Activated CD4-positive, alpha-beta T cell treated with anti-CD3 and anti-CD28 coated beads for 4 hours (primary cell): ENCODE data around the gene CIROP.
A peak's percentile ranks its signal among the peaks of the same experiment; 100 is the strongest.
"Not testable (repeated sequence)": the region's sequence is repeated elsewhere in the genome, so short reads cannot be mapped to it uniquely, and the experiment has no call there.

Source experiments
- DNase-seq, 2 donors: peaks; one replicate each; pipeline ENCODE4 v3.0.0-alpha.2; 2020

Gene CIROP

DNA sequence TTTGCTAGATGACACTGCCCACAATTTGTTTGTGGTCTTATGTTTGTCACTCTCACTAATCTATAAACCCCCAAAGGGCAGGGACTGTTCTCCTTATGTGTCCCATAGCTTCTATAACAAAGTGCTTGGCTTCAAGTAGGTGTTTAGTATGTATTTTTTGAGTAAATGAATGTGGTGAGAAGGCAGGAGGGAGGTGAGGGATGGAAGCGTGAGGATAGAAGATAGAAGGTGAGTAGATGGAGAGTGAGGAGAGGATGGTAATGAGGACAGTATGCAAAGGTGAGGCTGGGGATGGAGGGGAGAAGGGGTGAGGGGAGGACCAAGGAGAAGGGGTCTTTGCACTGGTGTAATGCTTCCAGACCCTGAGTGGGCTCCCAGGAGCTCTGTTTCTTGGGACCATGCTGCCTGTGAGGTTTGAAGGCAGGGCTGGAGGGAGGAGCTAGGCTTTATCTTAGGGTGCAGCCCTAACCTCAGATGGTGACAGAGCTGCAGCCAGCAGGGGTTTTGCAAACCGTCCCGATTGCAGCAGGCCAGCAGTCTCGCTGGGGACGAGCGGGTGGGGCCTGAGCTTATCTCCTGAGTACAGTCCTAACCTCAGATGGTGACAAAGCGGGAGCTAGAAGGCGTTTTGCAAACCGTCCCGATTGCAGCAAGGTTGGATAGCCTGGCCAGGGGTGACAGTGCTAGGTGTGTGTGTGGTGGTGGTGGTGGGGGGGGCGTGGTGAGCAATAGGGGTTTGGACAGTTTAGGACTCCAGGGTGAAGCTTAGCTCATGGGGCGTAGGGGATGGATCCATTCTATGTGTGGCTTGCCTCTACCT lies 7.8 kb upstream of the CIROP start:
- DNase-seq: no peak

DNA sequence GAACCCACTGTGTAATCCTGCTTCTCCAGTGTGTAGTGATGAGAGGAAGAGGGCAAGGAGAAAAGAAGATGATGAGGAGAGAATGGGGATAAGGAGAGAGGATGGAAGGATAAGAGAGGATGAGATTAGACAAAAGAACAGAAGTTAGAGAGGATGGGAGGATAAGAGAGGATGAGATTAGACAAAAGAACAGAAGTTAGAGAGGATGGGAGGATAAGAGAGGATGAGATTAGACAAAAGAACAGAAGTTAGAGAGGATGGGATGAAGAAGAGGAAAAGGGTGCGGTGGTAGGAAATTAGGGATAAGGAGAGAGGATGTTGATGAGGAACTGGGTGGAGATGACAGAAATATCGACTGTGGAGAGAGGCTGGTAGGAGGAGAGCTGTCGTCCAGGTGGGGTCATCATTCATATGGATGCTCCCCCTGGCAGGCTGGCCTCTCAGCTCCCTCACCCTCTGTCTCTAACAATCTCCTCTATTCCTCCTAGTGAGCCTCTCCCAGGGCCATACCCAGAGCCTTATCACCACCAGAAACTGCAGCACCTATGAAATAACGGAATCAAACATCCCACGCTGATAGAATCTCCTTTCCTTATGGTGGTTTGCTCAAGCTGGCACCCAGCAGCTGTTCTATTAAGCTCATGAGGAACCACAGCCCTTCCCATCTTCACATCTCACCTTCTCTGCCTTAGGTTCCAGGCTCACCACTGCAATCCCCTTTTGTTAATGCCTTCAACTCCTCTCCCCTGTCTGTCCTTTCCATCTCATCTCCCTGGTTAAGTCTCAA lies 6.0 kb upstream of the CIROP start:
- no peak for DNase-seq

DNA sequence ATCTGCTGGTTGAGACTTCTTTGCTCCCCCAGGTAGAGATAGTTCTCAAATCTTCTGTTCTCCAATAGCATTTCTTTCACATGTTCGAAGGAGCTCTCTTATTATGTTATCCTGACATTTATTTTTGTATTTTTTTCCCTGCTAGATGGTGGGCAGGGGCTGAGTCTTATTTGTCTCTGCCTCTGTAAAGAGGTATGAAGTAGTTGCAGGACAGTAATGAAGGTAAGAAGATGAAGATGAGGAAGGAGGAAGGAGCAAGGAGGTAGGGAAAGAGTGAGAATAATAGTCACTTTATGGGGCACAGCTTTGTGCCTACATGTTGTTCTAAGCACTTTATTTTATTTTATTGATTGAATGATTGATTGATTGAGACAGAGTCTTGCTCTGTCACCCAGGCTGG lies 5.0 kb upstream of the CIROP start:
- no peak for DNase-seq

DNA sequence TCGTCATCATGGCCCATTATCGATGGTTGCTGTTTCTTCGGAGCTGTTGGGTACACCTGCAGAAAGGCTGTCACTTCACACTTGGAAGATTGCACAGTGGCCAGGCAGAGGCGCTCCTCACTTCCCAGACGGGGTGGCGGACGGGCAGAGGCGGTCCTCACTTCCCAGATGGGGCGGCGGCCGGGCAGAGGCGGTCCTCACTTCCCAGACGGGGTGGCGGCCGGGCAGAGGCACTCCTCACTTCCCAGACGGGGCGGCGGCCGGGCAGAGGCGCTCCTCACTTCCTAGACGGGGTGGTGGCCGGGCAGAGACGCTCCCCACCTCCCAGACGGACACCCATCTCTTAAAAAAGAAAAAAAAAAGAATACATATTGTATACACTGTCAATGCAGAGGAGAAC lies 3.4 kb upstream of the CIROP start:
- not testable (repeated sequence) for DNase-seq

DNA sequence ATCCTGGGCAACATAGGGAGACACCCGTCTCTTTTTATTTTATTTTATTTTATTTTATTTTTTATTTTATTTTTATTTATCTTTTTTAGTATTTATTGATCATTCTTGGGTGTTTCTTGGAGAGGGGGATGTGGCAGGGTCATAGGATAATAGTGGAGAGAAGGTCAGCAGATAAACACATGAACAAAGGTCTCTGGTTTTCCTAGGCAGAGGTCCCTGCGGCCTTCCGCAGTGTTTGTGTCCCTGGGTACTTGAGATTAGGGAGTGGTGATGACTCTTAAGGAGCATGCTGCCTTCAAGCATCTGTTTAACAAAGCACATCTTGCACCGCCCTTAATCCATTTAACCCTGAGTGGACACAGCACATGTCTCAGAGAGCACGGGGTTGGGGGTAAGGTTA lies 2.8 kb upstream of the CIROP start:
- not testable (repeated sequence) for DNase-seq

DNA sequence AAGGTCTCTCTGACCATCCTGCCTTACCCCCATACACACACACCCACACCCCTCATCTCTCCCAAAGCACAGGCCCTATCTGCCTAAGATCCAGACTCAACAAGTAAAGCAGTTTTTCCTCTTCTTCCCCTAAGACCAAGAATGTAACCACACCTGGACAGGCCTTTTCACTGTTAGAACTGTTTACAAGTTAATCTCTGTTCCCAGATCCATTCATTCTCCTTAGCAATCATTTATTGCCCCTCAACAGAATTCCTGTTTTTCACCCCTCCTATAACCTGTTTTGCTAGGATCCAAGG lies 1.9 kb upstream of the CIROP start:
- DNase-seq: no peak

DNA sequence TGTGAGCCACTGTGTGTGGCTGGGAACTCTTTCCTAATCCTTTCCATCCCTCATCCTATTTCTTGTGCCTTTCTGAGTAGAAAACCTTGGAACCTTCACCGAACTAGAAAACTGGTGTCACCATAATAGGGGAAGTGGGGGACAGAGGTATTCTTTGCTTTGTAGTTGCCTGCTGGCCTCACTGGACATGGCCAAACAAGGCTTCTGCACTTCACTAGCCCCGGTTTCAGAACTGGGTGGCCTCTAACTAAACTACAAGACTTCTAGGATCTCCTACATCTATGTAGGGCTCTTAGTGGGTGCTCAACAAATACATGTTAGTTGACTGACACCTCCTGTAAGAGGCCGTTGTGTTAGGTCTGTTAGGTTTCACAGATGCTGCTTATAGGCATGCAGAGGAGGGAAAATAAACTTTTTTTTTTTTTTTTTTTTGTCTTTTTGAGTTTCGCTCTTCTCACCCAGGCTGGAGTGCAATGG lies 597 bp upstream of the CIROP start:
- DNase-seq: no peak

DNA sequence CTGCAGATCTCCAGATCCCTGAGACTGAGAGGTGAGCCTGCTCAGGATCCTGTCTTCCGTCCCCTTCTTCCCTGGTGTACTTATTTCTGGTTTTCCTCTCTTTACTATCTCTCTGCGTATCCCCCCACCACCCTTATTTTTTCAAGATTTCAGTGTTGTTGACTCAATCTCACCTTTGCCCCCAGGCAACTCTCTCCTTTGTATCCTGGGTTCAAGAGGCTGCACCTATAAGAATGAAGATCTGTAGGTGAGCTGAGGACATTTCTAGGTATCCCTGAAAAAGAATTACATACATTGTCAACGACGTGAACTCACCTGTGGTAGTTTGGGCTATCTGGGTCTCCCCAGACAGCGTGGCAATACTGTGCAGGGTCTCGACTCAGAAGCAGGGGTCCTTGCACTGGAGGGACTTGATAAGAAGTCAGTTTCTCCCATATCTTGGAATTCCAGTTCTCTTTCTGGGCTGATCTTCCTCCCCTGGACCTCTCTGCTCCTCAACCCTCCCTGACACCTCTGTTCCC lies 659 bp downstream of the CIROP start:
- DNase-seq: no peak

DNA sequence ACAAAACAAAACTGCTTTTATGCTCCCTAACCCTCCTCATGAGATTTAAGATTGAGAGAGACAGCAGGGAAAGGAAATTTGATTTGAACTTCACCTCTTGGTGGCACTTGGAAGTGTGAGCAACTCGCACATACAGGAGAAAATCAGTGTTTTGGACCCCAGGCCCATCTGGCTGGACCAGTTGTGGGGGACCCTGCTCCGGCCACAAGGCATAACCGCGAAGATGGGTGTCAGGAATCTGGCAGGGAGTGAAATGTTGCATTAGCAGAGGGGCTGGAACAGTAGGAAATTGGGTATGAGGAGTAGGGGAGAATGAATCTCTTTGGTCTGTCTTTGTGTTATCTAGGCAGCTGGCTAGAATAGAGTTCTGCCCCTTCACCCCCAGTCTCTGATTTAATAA lies 1.2 kb downstream of the CIROP start:
- no peak for DNase-seq

DNA sequence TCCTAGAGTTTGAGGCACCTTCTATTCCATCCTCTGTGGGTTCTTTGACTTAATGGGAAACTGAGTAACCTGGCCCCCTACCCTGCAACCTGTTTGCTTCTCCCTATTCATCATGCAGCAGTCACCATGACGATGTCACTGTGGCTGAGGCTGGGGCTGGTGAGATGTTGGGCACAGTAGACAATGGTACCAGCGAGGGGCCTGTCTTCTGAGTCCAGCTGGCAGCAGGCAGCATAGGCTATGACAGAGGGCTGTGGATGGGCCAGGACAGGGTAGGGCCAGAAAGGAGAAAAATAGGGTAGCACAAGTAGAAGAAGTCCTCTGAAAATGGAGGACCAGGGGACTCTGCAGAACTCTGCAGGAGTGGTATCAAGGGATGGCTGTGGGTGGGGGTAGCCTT lies 2.0 kb downstream of the CIROP start:
- no peak for DNase-seq

DNA sequence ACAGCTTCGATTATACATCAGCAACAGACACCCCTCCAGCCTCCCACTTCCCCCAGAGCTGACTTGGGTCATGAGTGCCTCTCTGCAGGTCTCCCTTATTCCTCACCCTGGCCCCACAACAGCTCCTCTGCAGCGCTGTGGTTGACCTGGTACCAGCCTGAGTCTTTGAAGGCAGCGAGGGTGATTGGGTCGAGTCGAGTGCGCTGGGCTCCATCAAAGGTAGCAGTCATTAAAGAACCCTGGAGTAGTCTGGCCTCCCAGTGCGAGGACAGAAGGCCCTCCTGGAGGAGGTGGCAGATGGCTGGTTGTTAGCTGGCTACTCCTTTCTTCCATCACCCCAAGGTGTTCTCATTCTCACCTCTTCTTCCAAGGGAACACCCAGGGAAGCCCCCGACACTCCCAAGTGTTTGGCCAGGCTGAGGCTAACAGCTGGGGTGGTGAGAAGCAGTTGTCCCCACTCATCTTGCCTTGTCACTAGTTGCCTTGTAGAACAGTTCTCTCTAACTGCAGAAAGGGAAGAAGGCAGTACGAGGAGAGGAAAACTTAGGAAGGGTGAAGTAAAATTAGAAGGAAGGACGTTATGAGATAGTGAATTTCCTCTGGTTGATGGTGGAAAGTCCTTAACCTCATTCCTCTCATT lies 2.7 kb downstream of the CIROP start:
- no peak for DNase-seq

DNA sequence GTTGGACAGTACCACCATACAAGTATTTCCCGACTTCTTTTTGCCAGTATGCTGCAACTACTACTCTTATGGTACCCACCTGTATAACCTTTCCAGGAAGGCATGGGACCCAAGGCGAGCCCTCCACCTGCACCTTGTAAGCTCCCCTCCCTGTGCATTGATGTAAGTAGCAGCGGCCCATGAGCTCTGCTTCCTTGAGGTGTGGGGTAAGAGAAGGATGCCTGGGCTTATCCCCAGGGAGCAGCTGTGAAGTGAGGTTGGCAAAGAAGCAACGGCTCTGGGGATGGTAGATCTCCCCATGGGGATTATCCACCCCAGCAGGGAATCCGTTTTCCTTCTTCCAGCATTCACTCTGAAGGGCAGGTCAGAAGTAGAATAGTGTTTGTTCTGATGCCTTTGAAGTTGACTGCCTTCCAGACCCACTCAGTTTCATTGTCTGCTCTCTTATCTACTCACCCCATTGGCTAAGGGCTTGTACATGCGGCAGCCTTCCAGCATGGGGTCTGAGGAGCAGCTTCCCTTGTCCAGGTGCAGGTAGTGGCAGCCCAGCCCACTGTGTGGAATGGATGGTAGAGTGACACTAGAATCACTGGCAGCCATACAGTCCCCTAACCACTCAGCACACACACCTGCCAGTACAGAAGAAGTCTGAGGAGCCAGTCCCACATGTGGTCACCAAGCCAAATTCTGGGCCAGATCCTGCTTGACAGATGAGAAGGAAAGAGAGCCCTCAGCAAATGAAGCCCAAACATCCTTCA lies 3.4 kb downstream of the CIROP start:
- no peak for DNase-seq

DNA sequence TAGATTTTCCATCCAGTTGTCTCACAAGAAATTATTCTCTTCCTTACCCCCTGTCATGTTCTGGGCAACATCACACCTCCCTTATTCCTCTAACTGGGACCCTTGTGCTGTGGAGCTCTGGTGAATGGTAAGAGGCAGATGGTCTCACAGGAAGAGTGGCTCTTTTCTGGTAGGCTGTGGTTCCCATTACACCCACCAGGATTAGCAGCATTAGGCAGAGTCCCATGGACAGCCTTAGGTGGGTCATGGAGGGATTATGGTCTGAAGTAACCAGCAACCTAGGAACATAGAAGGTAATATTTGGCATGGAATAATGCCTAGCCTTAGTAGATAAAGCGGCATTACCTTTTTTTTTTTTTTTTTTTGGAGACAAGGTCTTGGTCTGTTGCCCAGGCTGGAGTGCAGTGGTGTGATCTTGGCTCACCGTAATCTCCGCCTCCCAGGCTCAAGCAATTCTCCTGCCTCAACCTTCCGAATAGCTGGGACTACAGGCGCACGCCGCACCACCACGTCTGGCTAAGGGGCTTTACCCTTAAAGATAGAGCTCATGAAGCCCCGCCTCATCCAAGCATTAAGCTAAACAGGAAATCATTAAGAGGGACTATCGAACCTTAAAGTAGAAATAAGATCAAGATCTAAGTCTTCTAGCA lies 5.5 kb downstream of the CIROP start:
- no peak for DNase-seq

DNA sequence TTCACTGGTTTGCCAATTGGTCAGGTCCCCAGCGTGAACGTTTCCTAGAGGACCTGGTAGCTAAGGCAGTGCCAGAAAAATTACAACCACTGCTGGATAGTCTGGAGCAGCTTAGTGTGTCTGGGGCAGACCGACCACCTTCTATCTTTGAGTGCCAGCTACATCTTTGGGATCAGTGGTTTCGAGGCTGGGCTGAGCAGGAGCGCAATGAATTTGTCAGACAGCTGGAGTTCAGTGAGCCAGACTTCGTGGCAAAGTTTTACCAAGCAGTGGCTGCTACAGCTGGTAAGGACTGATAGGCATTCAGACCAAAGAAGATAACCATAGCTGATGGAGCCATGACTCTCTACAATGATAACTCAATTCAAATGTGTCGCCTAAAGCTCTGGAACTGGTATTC lies 7.0 kb downstream of the CIROP start:
- no peak for DNase-seq

DNA sequence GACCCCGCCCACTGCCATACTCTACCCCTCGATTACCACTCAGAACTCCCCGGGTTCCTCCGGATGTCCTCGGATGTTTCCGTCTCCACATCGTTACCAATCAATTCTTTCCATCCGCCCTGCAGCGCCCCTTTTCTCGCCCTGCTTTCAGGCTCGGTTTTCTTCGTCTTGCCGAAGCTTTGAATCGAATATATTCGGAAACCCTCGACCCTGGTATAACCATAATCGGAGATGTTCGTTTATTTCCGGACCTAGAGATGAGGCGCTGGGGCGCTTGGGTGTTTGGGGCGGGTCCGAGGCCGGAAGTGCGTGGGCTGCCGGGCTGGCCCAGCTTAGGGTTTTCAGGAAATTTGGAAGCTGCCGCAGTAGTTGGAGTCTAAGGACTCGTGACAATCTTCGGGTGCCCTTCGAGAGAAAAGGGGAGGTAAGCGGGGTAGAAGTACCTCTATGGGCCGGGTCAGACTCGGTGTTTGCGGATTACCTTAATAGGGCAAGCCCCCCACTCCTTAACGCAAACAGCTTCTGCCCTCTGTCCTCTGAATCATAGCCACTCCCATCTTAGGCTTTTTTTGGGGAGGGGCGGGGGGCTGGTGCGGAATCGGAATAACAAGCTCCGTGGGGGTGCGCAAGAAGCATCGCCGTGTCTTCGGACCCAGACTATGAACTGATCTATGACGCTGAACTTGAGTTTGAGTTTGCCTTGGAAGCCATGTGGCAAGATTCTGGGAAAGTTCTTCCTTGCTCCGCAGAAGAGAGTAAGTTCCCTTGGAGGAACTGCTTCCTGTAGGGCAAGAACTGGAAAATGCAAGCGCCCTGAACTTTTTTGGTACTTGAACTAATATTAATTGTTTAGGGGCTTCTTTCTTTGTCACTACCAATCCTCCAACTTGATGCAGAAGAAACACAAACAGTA lies 9.3 kb downstream of the CIROP start, which contains the start of gene C14orf119:
Gene C14orf119 (plus strand): TSS at position 310 of the 913 bp plus-strand sequence. CDS start 2,154 bp downstream, outside the sequence.
- DNase-seq: peak; percentile 99

DNA sequence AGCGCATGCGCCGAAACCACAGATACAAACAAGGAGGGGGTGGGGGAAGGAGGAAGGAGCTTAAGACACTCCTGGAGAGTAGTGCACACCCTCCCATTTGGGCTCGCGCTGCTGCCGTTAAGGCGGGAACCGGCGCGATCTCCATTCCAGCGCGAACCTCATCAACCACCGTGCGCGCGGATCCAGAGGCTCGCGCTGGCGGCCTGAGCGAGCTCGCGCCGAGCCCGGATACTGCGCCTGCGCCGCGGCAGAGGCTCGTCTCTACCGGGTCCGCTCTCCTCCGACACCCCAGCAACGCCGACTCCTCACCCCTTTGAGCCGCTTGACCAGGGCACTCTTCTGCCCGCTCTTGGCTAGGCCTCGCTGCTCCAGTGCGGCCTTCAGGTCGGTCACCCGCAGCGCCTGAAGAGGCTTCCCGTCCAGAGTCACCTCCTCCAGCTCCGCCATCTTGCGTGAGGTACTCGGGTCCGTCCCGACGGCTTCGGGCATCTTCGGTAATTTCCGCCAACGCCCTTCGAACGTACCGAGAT lies 10.1 kb downstream of the CIROP start, which contains the start of gene ACIN1:
Gene ACIN1 (minus strand): TSS at position 471 of the 530 bp plus-strand sequence. CDS start 24 bp downstream, at position 447.
- DNase-seq: peak; percentile 67 to 78

DNA sequence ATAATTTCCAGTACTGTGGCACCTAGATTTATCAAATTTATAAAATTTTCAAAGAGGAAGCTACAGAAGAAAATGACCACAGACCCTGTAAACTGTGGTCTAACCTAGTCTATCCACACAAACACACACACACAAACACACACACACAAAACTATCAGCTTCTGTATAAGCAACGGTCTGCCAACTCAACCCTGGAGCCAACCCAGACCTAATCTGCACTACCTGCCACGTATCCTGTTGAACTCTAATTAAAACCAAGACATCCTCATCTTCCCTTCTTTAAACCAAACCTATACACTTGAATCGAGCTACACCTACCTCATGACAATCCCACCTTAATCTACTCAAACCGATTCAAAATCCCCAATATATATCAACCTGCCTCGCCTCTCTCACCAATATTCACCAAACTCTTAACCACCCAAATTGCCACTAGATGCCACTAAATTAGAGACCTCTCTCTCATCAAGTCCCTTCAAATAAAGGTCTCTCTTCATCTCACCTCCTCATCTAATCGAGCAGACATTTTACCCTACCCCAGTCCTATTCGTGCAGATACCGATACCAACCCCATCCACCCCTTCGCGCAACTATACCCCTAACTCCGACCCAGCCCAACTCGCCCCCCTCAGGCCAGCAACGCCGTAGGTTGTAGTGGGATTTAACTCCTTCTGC lies 10.7 kb downstream of the CIROP start:
- DNase-seq: no peak

DNA sequence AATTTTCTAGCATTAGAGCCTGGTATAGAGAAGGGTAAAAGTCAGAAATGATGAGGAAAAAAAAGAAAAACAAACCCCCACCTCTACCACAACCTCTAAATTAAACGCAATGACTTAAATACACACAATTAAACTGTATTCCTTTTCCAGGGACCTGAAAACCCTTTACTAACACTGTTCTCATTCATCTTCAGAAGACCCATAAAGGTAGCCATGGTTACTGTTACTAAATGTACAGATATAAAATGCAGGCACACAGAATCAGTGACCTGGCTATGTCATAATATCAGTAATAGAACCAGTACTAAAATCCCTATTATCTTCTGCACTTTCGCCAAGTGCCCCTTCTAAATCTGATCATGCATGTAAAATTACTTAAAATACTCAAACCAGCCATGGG lies 11.3 kb downstream of the CIROP start:
- DNase-seq: no peak

DNA sequence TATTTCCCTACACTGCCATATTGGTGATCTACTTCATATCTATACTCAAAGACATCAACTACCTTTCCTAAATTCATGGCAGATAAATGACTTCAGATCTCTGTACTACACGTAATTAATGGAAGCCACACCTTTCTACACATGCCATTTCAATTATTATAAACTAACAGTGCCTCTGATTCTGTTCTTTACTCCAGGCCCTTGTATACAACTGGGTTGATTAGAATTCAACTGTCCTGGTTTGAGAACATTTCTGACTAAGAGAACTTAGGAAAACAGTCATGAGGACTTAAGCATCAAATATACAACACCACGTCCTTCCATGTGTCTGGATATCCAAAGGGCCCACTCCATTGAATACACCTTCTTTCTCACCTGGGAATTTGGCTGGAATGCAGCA lies 11.7 kb downstream of the CIROP start:
- DNase-seq: no peak
